PFSK-1 (cell line): ENCODE measurements around the gene NLRP3.

Experiments used
- POLR2AphosphoS5 ChIP-seq: IDR thresholded peaks from 2 replicates; pipeline ENCODE4 v1.6.1; 2012; ENCODE audit warnings: low read depth, mild to moderate bottlenecking, control low read depth, low read length, moderate library complexity
- REST ChIP-seq, 2 experiments: IDR thresholded peaks; 2 replicates each; pipeline versions ENCODE4 v1.6.1 to v1.8.0; 2011 to 2012; ENCODE audit warnings: low read depth in 2 of 2, low read length in 2 of 2, control low read depth in 1 of 2, inconsistent platforms in 1 of 2, mild to moderate bottlenecking in 1 of 2, moderate library complexity in 1 of 2; ENCODE audit not compliant: insufficient read depth in 1 of 2
- SIN3A ChIP-seq: IDR thresholded peaks from 2 replicates; pipeline ENCODE4 v1.6.1; 2012; ENCODE audit warnings: mild to moderate bottlenecking, low read length, moderate library complexity, borderline replicate concordance; ENCODE audit not compliant: insufficient read depth
- TAF1 ChIP-seq: IDR thresholded peaks from 2 replicates; pipeline ENCODE4 v1.6.1; 2012; ENCODE audit warnings: low read length, control low read depth, borderline replicate concordance; ENCODE audit not compliant: insufficient read depth

- TF ChIP-seq TAF1 (no peak), REST (IDR thresholded peaks at IDR 0.05; ENCODE audit: insufficient read depth in 1 of 2, low read depth in 2 of 2, low read length in 2 of 2) (no peak), SIN3A (no peak), POLR2AphosphoS5 (no peak)
These were observed 9.8 kb upstream of the NLRP3 start for GRCh38 chr1:247406014-247406656.
